ENCODE measurements around the gene DLG2. TPM values are rescaled to one million over a fixed set of nuclear protein-coding genes. Genes with fewer than 3 reads are reported as not detected.
"Not testable (repeated sequence)": the region's sequence is repeated elsewhere in the genome, so short reads cannot be mapped to it uniquely, and the experiment has no call there.

The DLG2 gene
- total RNA-seq, 1 donor from 2014 or later = 5.9 TPM

DNA sequence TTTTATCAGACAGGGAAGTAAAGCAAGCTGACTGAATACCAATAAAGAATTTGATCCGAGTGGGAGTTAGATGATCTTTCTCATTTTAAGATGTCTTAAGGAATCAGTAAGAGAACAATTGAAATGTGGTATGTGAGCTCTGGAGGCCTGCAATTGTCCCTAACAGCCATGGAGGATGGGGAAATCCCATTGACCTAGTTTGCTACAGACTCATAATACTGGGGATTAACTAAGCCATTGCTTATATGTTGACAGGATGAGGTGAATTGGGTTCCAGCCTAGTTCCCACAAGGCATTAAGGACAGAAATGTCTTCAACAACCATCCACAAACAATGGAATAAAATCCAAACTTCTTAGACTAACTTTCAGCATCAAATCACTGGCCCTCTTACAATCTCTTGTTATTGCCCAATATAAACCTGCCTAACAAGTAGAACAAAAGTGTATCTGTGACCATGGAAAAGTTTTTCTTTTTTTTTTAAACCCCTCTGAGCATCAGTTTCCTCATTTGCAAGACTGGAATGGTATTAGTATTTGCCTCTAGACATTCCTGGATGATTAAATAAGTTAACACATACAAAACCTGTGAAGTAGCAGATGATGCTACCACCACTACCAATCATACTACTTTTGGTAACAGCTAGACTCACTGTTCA is 773.2 kb downstream of the DLG2 start:
- Mint-ChIP-seq H3K4me3 (no peak overlapping the region), H3K9me3 (no peaks in the 10 kb centered on the region), H3K27ac (no peak overlapping the region), H3K27me3 (no peaks in the 10 kb centered on the region), H3K36me3 (no peaks in the 10 kb centered on the region), H3K4me1 (ENCODE audit: unreplicated experiment) (no peaks in the 10 kb centered on the region)
- no peak for TF ChIP-seq CTCF (conservative IDR thresholded peaks at IDR 0.05)
- DNase-seq (ENCODE audit: extremely low spot score, unreplicated experiment) = no peak

DNA sequence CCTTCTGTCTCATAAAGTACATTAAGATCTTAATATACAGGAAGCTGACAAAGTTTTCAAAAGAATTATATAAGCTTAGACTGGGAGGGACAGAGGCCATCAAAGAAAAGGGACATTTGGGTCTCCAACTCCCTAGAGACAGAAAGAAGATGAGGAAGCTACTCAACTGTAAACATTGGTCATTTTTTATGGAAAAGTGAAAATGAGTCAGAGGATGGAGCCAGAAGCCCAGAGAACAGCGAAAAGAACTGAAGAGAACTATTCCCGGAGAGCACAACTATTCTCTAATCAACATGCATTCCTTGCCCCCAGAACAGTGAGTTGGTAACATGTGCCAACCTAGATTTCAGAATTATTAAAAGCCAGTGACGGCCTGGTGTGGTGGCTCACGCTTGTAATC is 779.3 kb downstream of the DLG2 start:
- no peak for DNase-seq (ENCODE audit: extremely low spot score, unreplicated experiment)
- Mint-ChIP-seq H3K36me3 (no peaks in the 10 kb centered on the region), H3K9me3 (no peaks in the 10 kb centered on the region), H3K4me3 (no peak overlapping the region), H3K27ac (no peak overlapping the region), H3K27me3 (no peaks in the 10 kb centered on the region), H3K4me1 (ENCODE audit: unreplicated experiment) (no peaks in the 10 kb centered on the region)
- no peak for TF ChIP-seq CTCF (conservative IDR thresholded peaks at IDR 0.05)

DNA sequence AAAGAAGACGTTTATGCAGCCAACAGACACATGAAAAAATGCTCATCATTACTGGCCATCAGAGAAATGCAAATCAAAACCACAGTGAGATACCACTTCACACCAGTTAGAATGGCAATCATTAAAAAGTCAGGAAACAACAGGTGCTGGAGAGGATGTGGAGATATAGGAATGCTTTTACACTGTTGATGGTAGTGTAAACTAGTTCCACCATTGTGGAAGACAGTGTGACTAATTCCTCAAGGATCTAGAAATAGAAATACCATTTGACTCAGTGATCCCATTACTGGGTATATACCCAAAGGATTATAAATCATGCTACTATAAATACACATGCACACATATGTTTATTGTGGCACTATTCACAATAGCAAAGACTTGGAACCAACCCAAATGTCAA is 786.9 kb downstream of the DLG2 start:
- H3K4me3 Mint-ChIP-seq; DNase-seq (ENCODE audit: extremely low spot score, unreplicated experiment); H3K4me1 Mint-ChIP-seq (ENCODE audit: unreplicated experiment); H3K9me3 Mint-ChIP-seq; H3K27me3 Mint-ChIP-seq; H3K27ac Mint-ChIP-seq; H3K36me3 Mint-ChIP-seq: not testable (repeated sequence)

- TF ChIP-seq CTCF (conservative IDR thresholded peaks at IDR 0.05) = no peak
- Mint-ChIP-seq H3K36me3 (no peaks in the 10 kb centered on the region), H3K9me3 (no peaks in the 10 kb centered on the region), H3K4me3 (no peak overlapping the region), H3K4me1 (ENCODE audit: unreplicated experiment) (no peaks in the 10 kb centered on the region), H3K27ac (no peak overlapping the region), H3K27me3 (no peaks in the 10 kb centered on the region)
- DNase-seq (ENCODE audit: extremely low spot score, unreplicated experiment) = no peak
Measured at GRCh38 chr11:84837402-84838069, 789.6 kb downstream of the DLG2 start.

GRCh38 chr11:84836371-84836770 is 790.8 kb downstream of the DLG2 start:
- DNase-seq (ENCODE audit: extremely low spot score, unreplicated experiment) = no peak
- Mint-ChIP-seq H3K27me3 (no peaks in the 10 kb centered on the region), H3K4me1 (ENCODE audit: unreplicated experiment) (no peaks in the 10 kb centered on the region), H3K27ac (no peak overlapping the region), H3K9me3 (no peaks in the 10 kb centered on the region), H3K4me3 (no peak overlapping the region), H3K36me3 (no peaks in the 10 kb centered on the region)
- TF ChIP-seq CTCF (conservative IDR thresholded peaks at IDR 0.05) = no peak

- no peak overlapping the region for H3K4me3 Mint-ChIP-seq
- H3K27me3 Mint-ChIP-seq = no peaks in the 10 kb centered on the region
- no peaks in the 10 kb centered on the region for H3K36me3 Mint-ChIP-seq
- no peak for TF ChIP-seq CTCF (conservative IDR thresholded peaks at IDR 0.05)
- no peak for DNase-seq (ENCODE audit: extremely low spot score, unreplicated experiment)
- no peaks in the 10 kb centered on the region for H3K9me3 Mint-ChIP-seq
- no peaks in the 10 kb centered on the region for H3K4me1 Mint-ChIP-seq (ENCODE audit: unreplicated experiment)
- no peak overlapping the region for H3K27ac Mint-ChIP-seq
Measured at GRCh38 chr11:84833488-84834088, 793.6 kb downstream of the DLG2 start.
